GM18498 (cell line): ENCODE results near the gene TMEM61.
"Not testable (repeated sequence)": the region's sequence is repeated elsewhere in the genome, so short reads cannot be mapped to it uniquely, and the experiment has no call there.

Experiments used
- ATAC-seq: cut with Tn5 transposase; IDR thresholded peaks from one replicate; pipeline ENCODE4 v1.9.1; 2021; ENCODE audit warnings: mild to moderate bottlenecking, moderate library complexity; ENCODE audit not compliant: unreplicated experiment

TMEM61 gene

GRCh38 chr1:54998677-54999076, 18.2 kb downstream of the TMEM61 start, which contains the start of gene BSND:
TSS of gene BSND (plus strand) at chr1:54998933. CDS start at chr1:54999187, 254 bp downstream.
- ATAC-seq, result no peak

- ATAC-seq, result no peak
These were observed 20.0 kb downstream of the TMEM61 start for GRCh38 chr1:55000110-55001085.

- ATAC-seq, result no peak
These were observed 20.9 kb downstream of the TMEM61 start for GRCh38 chr1:55001311-55001710.

GRCh38 chr1:55002686-55003085, 22.3 kb downstream of the TMEM61 start:
- no peak for ATAC-seq

GRCh38 chr1:55005351-55006140, 25.1 kb downstream of the TMEM61 start:
- no peak for ATAC-seq

- ATAC-seq, result no peak
These were observed 26.5 kb downstream of the TMEM61 start for GRCh38 chr1:55006931-55007330.

GRCh38 chr1:55007625-55008024, 27.2 kb downstream of the TMEM61 start:
- ATAC-seq, result no peak

- no peak for ATAC-seq
These were observed 29.9 kb downstream of the TMEM61 start for GRCh38 chr1:55010194-55010886.

- ATAC-seq, result no peak
These were observed 30.4 kb downstream of the TMEM61 start for GRCh38 chr1:55010887-55011217.

- no peak for ATAC-seq
These were observed 32.2 kb downstream of the TMEM61 start for GRCh38 chr1:55012661-55013060.

- ATAC-seq, result no peak
These were observed 34.7 kb downstream of the TMEM61 start for GRCh38 chr1:55015123-55015522.

- no peak for ATAC-seq
These were observed 35.5 kb downstream of the TMEM61 start for GRCh38 chr1:55015731-55016620.

- no peak for ATAC-seq
These were observed 38.0 kb downstream of the TMEM61 start for GRCh38 chr1:55018395-55018794.

GRCh38 chr1:55021942-55022546, 41.6 kb downstream of the TMEM61 start:
- peak; percentile 81 for ATAC-seq

GRCh38 chr1:55024163-55024562, 43.7 kb downstream of the TMEM61 start:
- ATAC-seq, result not testable (repeated sequence)

GRCh38 chr1:55026682-55027081, 46.3 kb downstream of the TMEM61 start:
- not testable (repeated sequence) for ATAC-seq

- not testable (repeated sequence) for ATAC-seq
These were observed 50.7 kb downstream of the TMEM61 start for GRCh38 chr1:55031098-55031497.

GRCh38 chr1:55033265-55033614, 52.8 kb downstream of the TMEM61 start:
- ATAC-seq, result no peak

- no peak for ATAC-seq
These were observed 54.2 kb downstream of the TMEM61 start for GRCh38 chr1:55034476-55035133.
